K562 (cell line): ENCODE data around the gene STXBP6. TPM values are rescaled to one million over a fixed set of nuclear protein-coding genes. Genes with fewer than 3 reads are reported as not detected.

Experiments used
- ATAC-seq: fragments of 200-7000 bp; cut with Tn5 transposase; 3 replicates; pipeline ENCODE4 v1.9.1; 2020; ENCODE audit warnings: moderate library complexity
- BruUV-seq: library from RNA; stranded (reverse); fragments of 400-500 nt; replicated peaks from 2 replicates; lab custom pipeline; 2021; lab: Mats Ljungman, UMichigan
- CTCF ChIA-PET: fragments of 300-600 bp; formaldehyde crosslinking; extraction: SDS; loops from one replicate; lab custom pipeline; 2021; ENCODE audit warnings: low intra/inter-chr PET ratio; lab: Yijun Ruan, JAX
- POLR2A ChIA-PET: fragments of 300-600, 350-650 bp; sonication (Branson Sonifier 250); formaldehyde crosslinking; extraction: SDS; loops from one replicate; lab custom pipeline; 2021; ENCODE audit warnings: antibody characterized with exemption, inconsistent platforms; lab: Yijun Ruan, JAX
- DNase-seq, 4 experiments: peaks; one replicate each; pipeline versions ENCODE4 v3.0.0 to v3.0.0-alpha.2; 2011 to 2018; ENCODE audit warnings: low spot score in 3 of 4, mixed read lengths in 3 of 4; ENCODE audit errors: extremely low read depth in 1 of 4
- FAIRE-seq: peaks from 2 replicates; lab custom pipeline; 2011; peaks lifted over from hg19 to GRCh38; lab: Jason Lieb, UNC
- H2AFZ ChIP-seq: 2 replicates; pipeline ENCODE4 v1.6.0; 2011; ENCODE audit warnings: low read depth, low read length, control low read depth, inconsistent platforms
- H3K27ac ChIP-seq: fragments of 200-600 bp; 3 replicates; pipeline ENCODE4 v1.8.0; 2011; ENCODE audit warnings: low read depth, mild to moderate bottlenecking, control low read depth, inconsistent platforms, low read length, moderate library complexity, mixed read lengths; ENCODE audit errors: extremely low read depth
- H3K27me3 ChIP-seq, 2 experiments: fragments of 300-600 bp in 1 of 2; 2 replicates in 1 of 2; 3 replicates in 1 of 2; pipeline versions ENCODE4 v1.6.0 to v1.8.0; 2011; ENCODE audit warnings: inconsistent platforms in 2 of 2, low read length in 2 of 2, mild to moderate bottlenecking in 1 of 2, mixed read lengths in 1 of 2, moderate library complexity in 1 of 2; ENCODE audit not compliant: control insufficient read depth in 2 of 2, insufficient read depth in 2 of 2
- H3K36me3 ChIP-seq: fragments of 300-600 bp; 3 replicates; pipeline ENCODE4 v1.8.0; 2011; ENCODE audit warnings: mild to moderate bottlenecking, low read length, inconsistent platforms; ENCODE audit not compliant: control insufficient read depth, insufficient read depth
- H3K4me1 ChIP-seq, 2 experiments: fragments of 200-600 bp in 1 of 2; replicated peaks in 1 of 2; 2 replicates in 1 of 2; 3 replicates in 1 of 2; pipeline versions ENCODE4 v1.5.1 to v1.8.0; 2011; ENCODE audit warnings: inconsistent platforms in 2 of 2, low read length in 2 of 2, mild to moderate bottlenecking in 1 of 2, mixed read lengths in 1 of 2, moderate library complexity in 1 of 2; ENCODE audit not compliant: control insufficient read depth in 2 of 2, insufficient read depth in 2 of 2
- H3K4me2 ChIP-seq: 2 replicates; pipeline ENCODE4 v1.6.1; 2011; ENCODE audit warnings: low read length, control low read depth, inconsistent platforms, mixed read lengths; ENCODE audit not compliant: insufficient read depth
- H3K4me3 ChIP-seq: fragments of 200-600 bp; sonication (generic), shearing (Covaris generic); 2 replicates; pipeline ENCODE4 v1.5.1; 2016; ENCODE audit warnings: control low read depth, inconsistent platforms
- H3K79me2 ChIP-seq: fragments of 200-600 bp; 3 replicates; pipeline ENCODE4 v1.8.0; 2011; ENCODE audit warnings: low read length, inconsistent platforms; ENCODE audit not compliant: control insufficient read depth, insufficient read depth
- H3K9ac ChIP-seq, 2 experiments: 2 replicates each; pipeline versions ENCODE4 v1.6.0 to v1.6.1; 2011; ENCODE audit warnings: low read depth in 2 of 2, low read length in 2 of 2, control low read depth in 1 of 2, inconsistent platforms in 1 of 2, mild to moderate bottlenecking in 1 of 2, mixed read lengths in 1 of 2; ENCODE audit not compliant: insufficient read depth in 1 of 2
- H3K9me1 ChIP-seq: one replicate; pipeline ENCODE4 v1.6.0; 2011; ENCODE audit warnings: inconsistent platforms, mild to moderate bottlenecking, low read length, moderate library complexity; ENCODE audit not compliant: control insufficient read depth, insufficient read depth
- H3K9me3 ChIP-seq: replicated peaks from 2 replicates; pipeline ENCODE4 v1.5.1; 2011; ENCODE audit warnings: low read depth, low read length, inconsistent platforms; ENCODE audit not compliant: control insufficient read depth, insufficient read depth
- H4K20me1 ChIP-seq: replicated peaks from 2 replicates; pipeline ENCODE4 v1.6.1; 2011; ENCODE audit warnings: low read length, inconsistent platforms, mixed read lengths; ENCODE audit not compliant: control insufficient read depth, insufficient read depth
- E2F5 ChIP-seq: sonication (generic); formaldehyde crosslinking; IDR thresholded peaks from 2 replicates; pipeline ENCODE4 v1.8.0; 2022; ENCODE audit warnings: mild to moderate bottlenecking, missing genetic modification reagents
- TFE3 ChIP-seq: fragments of 450-650 bp; formaldehyde crosslinking; IDR thresholded peaks from 2 replicates; pipeline ENCODE4 v1.4.0; 2020; ENCODE audit warnings: mild to moderate bottlenecking, mixed read lengths
- WGBS: fragments of 100-300 bp; shearing (Covaris generic); methylation state at CpG from one replicate; pipeline ENCODE4 v1.1.6; 2016; ENCODE audit warnings: low coverage, mixed read lengths; ENCODE audit not compliant: insufficient coverage; ENCODE audit errors: missing lambda C conversion rate; 5-methylcytosine and 5-hydroxymethylcytosine counted together
- in situ Hi-C: fragments of 300-500 bp; cut with MboI; formaldehyde crosslinking; loops from 4 replicates; pipeline ENCODE4 v1.15.0; 2018; ENCODE audit warnings: inconsistent platforms, mixed read lengths
- intact Hi-C: fragments of 100-400 bp; cut with micrococcal nuclease; formaldehyde crosslinking; loops from 2 replicates; pipeline ENCODE4 v1.14.2; 2022
- polyA plus RNA-seq, 8 experiments: library from polyadenylated mRNA; depleted of rRNA in 4 of 8; stranded (reverse) in 5 of 8; unstranded in 3 of 8; fragments of >200 nt; fragmentation: Nextera tagmentation in 2 of 8; fragmentation: Illumina TruSeq in 1 of 8; extraction: Ambion mirVana in 2 of 8; extraction: Trizol in 1 of 8; gene quantifications; 2 replicates each; pipeline versions ENCODE4 v1.2.1 to v1.2.3, GENCODE V29; 2011 to 2014; ENCODE audit warnings: inconsistent platforms in 1 of 8, missing spikeins in 1 of 8
- total RNA-seq, 7 experiments: library from RNA; depleted of rRNA in 6 of 7; stranded (reverse); fragments of >200 nt in 6 of 7; fragmentation: Illumina TruSeq in 2 of 7; extraction: Trizol in 2 of 7; gene quantifications; 2 replicates each; pipeline versions ENCODE4 v1.2.1 to v1.2.3, GENCODE V29; 2011 to 2021; ENCODE audit warnings: low replicate concordance in 1 of 7

Gene STXBP6
- total and polyA plus RNA-seq, 9 of the 15 experiments (the other 6 are each of a cell fraction or from before 2014, with no cell fraction given), result 0.27 to 0.89 (median 0.59) TPM

- no peak overlapping the region for H3K27ac ChIP-seq
- no peak overlapping the region for H3K4me3 ChIP-seq
- DNase-seq (no peak), FAIRE-seq (no peak), ATAC-seq (no peak)
- no peak overlapping the region for H3K4me2 ChIP-seq
- peak; percentile 79 for TF ChIP-seq TFE3 (CRISPR knock-in tag)
- TF ChIP-seq E2F5 (CRISPR knock-in tag), result no peak
- no peaks in the 10 kb centered on the region for H3K4me1 ChIP-seq
- no peaks in the 10 kb centered on the region for H3K79me2 ChIP-seq
- no peaks in the 10 kb centered on the region for H4K20me1 ChIP-seq
- no TSS peak for BruUV-seq
- ChIA-PET POLR2A (no interaction called here), CTCF (no interaction called here)
- intact Hi-C loops, result no loop called here
- H3K9me3 ChIP-seq, result no peaks in the 10 kb centered on the region
- no peak overlapping the region for H2AFZ ChIP-seq
- no peak overlapping the region for H3K9ac ChIP-seq
- no peaks in the 10 kb centered on the region for H3K9me1 ChIP-seq
- H3K27me3 ChIP-seq, result no peaks in the 10 kb centered on the region
- in situ Hi-C loops, result no loop called here
- H3K36me3 ChIP-seq, result no peaks in the 10 kb centered on the region
- 7% methylated on average over 3 of the region's 3 CpGs for WGBS
Observed at GRCh38 chr14:24887623-24888304, 162.2 kb downstream of the STXBP6 start.
